Hematopoietic multipotent progenitor cell treated with erythropoietin and hydrocortisone succinate and interleukin-3 and kit ligand, for 17 days (in vitro differentiated cells): ENCODE measurements around the gene FBXO46.

Source experiments
- DNase-seq: peaks from one replicate; pipeline ENCODE4 v3.0.0-alpha.2; 2015; ENCODE audit warnings: low spot score

FBXO46 gene

GRCh38 chr19:45682908-45683307 is 47.8 kb downstream of the FBXO46 start:
- no peak for DNase-seq

DNA sequence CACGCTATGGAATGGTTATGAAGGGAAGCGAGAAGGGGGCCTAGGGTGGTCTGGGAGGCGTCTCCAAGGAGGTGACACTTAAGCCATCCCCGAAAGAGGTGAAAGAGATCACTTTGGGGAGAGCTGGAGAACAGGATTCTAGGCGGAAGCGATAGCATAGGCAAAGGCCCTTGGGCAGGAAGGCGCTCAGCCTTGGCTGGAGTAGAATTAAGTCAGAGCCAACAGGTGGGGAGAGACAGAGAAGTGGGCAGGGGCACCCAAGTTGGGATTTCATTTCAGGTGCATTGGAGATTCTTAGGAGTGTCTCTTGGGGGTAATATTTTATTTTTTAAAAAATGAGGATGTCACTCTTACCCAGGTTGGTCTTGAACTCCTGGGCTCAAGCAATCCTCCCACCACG is 48.6 kb downstream of the FBXO46 start:
- no peak for DNase-seq

GRCh38 chr19:45681391-45682015 is 49.2 kb downstream of the FBXO46 start:
- DNase-seq, result peak; percentile 83

DNA sequence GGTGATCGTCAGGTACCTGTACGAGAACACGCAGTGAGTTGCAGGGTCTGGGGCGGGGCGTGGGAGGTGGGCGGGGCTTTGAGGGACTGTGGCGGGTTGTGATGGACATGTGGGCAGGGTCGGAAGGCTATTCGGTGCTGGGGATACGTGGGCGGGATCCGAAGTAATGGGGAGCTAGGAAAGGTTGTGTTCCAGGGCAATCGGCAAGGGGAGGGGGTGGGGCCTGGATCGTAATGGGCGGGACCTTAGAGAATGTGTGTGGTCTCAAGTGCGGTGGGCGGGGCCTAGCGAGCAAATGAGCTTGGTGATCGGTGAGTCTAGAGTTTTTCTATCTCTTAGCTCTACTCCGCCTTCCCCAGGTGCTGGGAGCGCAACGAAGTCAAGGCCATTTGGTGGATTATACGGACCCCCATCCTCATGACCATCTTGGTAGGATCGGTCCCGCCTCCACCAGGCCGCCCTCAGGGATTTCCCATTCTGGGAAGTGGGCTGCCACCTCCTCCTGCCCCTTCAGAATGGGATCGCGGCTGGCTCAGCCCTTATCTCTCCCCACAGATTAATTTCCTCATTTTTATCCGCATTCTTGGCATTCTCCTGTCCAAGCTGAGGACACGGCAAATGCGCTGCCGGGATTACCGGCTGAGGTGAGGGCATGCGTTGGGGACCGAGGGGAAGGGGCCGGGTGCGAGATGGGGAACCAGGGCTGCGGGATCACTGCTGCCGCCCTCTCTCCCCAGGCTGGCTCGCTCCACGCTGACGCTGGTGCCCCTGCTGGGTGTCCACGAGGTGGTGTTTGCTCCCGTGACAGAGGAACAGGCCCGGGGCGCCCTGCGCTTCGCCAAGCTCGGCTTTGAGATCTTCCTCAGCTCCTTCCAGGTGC is 53.1 kb downstream of the FBXO46 start:
- DNase-seq, result peak; percentile 63

DNA sequence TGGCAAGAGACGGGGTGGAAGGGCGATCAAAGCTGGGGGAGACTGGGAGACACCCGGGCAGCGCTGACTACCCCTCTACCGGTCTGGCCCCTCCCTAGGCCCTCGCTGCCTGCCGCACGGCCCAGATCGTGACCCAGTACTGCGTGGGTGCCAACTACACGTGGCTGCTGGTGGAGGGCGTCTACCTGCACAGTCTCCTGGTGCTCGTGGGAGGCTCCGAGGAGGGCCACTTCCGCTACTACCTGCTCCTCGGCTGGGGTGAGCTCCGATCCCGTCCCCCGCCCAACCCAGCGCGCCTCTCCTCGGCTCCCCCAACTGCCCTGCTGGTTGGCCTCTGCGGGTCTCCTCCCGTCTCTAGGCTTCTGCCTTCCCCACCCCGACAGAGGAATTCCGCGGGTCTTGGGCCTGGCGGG is 53.8 kb downstream of the FBXO46 start:
- DNase-seq, result no peak

GRCh38 chr19:45674946-45675345 is 55.8 kb downstream of the FBXO46 start:
- DNase-seq, result no peak

DNA sequence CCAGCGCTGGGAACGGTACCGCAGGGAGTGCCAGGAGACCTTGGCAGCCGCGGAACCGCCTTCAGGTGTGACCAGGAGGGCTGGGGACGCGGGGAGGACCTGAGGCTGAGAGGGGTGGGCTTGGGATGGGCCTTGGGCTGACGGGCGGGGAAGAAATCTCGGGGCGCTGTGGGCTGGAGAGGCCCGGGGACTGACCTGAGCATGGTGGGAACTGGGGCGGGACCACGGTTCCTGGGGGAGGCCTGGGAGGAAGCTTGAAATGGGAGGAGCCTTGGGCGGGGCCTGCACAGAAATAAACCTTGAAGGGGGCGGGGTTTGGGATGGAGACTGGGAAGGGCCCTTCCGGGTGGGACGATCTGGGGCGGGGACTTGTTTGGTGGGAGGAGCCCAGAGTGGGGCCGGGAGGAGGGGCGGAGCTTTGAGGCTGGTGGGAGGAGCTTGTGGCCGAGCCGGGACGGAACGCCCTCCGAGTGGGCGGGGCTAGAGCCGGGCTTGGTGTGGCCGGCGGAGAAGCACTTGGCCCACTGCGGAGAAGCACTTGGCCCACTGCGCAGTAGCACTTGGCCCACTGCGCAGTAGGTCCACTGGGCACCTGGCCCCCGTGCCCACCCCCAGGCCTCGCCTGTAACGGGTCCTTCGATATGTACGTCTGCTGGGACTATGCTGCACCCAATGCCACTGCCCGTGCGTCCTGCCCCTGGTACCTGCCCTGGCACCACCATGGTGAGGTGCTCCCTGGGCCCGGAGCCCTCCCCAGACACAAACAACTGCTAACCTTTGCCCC is 59.8 kb downstream of the FBXO46 start:
- peak; percentile 81 for DNase-seq

DNA sequence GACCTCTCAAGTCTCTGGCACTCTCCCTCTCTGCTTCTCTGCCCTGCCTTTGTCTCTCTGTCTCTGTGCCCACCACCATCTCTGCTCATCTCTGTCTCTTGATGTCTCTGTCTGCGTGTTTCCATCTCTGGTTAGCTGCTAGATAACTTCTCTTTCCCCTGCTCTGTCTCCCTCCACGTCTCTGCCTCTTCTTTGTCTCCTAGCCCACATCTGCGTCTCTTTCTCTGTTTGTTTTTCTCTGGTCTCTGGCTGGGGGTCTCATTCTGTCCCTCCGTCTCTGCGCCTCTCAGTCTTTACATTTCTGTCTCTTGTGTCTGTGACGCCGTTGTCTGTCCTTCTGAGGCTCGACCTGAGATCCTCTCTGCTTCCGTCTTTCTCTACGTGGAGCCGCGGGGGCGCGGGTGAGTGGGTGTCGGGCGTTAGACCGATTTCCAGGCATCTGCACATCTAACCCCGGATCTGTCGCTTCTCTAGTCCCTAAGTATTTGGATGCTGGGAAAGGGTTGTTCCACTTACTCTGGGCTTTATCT is 62.3 kb downstream of the FBXO46 start:
- no peak for DNase-seq

DNA sequence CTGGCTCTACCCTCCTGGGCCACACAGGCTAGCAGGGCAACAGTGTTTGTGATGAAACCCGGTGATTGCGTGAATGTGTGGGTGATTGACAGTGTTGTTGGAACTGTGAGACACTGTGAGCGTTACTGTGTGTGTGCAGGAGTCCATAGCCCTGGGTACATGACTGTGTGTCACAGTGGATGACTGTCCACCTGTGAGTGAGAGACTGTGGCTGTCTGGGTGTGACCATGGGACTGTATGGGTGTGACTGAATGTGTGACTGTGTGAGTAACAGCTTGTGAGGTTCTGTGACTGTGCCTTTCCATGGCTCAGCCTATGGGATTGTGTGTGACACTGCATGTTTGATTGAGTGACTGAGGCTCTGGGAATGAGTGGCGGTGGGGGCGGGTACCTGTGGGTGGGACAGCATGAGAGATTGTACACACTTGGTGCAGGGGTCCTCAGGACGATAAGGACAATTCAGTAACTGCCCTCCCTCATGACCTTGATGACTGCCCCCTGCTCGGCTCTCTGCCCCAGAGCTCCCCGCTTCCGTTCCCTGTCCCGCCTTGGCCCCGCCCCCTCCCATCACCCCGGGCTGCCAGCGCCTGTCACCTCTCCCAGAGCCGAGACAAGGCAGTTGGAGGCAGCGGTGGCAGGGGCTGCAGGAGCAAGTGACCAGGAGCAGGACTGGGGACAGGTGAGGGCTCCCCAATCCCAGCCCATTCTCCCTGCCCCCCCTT is 62.9 kb downstream of the FBXO46 start, which contains the start of gene GIPR:
Gene GIPR (plus strand): TSS at position 602 of the 722 bp plus-strand sequence. CDS start 1,300 bp downstream, outside the sequence.
- no peak for DNase-seq

DNA sequence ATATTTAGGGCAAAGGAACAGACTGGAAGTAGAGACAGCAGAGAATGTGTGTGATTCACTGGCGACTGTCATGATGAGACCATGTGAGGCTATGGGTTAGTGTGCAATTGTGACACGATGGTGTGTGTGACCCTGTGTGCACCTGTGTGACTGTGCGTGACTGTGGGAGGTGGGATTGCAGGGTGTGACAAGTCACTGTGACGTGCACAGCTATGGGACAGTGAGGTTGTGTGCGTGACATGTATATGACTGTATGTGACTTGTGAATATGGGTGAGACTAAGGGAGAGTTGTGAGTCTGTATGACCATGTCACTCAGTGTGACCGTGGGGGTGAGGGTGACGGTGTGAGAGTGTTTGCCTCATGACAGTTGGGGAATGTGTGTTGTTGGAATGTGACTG is 66.1 kb downstream of the FBXO46 start:
- DNase-seq, result no peak

DNA sequence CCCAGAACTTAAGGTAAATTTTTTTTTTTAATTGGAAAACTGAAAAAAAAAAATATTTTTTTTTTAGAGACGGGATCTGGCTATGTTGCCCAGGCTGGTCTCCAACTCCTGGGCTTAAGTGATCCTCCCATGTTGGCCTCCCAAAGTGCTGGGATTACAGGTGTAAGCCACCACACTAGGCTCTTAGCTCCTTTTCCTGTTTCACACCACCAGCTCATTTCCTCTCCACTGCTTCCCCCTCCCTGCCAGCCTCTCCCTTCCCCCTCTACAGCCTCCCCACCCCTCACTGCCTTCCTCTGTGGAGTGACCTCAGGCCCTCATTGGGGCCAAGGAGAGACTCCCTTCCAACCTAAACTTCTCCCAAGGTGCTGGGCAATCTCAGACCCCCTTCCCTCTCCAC is 66.9 kb downstream of the FBXO46 start:
- DNase-seq, result no peak

- no peak for DNase-seq
These were observed 70.1 kb downstream of the FBXO46 start for GRCh38 chr19:45660636-45661035.
